GM19455 (cell line): Measurements from ENCODE around the gene BCL2.

Experiments
- ATAC-seq: cut with Tn5 transposase; IDR thresholded peaks from one replicate; pipeline ENCODE4 v1.9.1; 2021; ENCODE audit not compliant: unreplicated experiment

The BCL2 gene

DNA sequence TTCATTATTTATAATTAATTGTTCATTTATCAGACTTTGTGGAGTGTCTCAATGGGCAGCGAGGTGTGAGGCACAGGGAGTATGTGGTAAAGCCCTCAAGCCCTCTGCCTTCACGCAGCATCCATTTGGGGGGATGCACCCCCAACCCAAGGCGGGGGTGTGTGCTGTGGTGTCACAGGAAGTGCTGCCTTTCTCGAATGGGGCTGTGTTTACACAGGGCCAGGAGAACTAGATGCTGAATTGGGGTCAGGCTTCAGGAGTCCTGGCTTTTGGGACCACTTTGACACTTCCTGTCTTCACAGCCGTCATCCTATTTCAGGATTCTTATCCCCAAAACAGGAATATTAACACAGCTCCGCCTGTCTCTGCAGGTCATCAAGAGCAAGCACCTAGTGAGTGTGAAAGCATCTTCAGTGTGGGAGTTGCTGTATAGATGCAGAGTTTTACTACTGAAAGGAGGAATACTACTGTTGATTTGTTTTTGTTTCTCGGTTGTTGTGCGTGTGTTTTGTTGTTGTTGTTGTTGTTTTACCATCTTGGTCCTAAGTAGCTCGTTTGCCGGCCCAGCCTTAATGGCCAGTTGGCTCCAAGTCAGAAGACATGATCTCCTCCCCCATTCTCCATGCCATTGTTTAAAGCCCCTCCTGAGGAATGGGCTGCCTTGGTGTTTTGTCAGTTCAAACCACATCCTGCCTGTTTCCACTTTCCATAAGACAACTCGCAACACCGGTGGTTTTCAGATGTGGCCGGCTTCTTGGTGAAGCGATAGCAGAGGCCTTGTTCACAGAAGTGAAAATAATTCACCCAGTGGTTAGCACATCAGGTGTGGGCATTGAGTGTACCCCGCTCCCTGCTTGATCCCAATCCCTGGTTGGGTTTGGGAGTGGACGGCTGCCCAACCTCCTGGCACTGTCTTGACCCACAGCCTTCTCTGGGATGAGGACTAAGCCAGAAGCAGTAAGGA is 221.3 kb downstream of the BCL2 start:
- peak; percentile 79 for ATAC-seq

DNA sequence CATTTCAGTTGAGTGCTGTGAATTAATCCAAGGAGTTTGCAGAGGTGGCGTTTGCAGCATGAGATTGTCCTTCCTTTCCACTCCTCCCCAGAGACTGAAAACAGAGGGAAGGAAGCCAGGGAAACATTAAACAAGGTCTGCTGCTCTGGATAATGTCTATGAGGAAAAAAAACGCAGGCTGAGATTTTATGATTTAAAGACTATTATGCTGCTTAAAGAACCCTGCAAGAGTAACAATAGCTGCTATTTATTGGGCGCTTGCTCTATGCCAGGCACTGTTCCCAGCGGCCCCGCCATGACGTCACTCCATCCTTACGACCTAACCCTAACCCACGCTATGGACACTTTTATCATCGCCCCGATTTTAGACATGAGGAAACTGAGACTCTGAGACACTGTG is 222.4 kb downstream of the BCL2 start:
- ATAC-seq: no peak

DNA sequence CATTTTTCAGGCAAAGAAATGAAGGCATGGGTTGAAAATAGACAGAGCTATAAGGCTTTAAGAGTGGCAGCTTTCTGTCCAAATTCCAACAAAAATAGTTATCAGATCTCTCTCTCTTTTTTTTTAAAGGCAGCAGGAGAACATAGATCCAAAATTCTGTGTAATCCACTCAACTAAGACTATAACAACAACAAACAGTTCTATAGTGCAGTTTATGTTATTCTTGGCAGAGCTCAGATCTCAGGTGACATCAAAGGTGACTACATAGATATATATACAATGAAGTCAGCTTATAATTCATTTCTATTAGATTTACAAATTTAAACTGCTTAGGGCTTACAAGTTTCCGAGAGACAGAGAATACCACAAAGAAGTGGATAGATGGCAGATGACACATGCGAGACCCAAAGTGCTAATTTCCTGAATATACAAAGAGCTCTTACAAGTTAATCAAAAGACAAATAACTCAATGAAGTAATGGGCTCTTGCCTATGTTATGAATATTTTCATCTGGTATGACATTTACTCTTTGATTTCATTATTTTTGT is 223.2 kb downstream of the BCL2 start:
- ATAC-seq: no peak

DNA sequence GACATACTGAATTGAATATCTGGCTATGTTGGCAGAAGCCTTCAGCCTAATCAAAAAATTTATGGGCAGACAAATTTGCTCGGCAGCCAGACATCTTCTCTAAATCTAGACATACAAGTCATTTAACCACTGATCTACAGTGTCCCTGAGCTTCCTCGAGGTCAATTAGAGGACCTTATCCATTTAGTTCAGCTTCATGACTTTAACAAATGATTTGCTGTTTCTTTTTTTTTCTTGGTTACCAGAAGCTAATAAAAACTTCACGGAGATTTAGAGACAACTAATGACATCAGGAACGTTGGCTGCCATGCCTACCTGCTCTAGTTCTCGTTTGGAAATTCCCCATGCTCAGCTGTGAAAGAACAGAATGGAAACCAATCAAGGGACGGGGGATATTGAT is 223.8 kb downstream of the BCL2 start:
- ATAC-seq: no peak

DNA sequence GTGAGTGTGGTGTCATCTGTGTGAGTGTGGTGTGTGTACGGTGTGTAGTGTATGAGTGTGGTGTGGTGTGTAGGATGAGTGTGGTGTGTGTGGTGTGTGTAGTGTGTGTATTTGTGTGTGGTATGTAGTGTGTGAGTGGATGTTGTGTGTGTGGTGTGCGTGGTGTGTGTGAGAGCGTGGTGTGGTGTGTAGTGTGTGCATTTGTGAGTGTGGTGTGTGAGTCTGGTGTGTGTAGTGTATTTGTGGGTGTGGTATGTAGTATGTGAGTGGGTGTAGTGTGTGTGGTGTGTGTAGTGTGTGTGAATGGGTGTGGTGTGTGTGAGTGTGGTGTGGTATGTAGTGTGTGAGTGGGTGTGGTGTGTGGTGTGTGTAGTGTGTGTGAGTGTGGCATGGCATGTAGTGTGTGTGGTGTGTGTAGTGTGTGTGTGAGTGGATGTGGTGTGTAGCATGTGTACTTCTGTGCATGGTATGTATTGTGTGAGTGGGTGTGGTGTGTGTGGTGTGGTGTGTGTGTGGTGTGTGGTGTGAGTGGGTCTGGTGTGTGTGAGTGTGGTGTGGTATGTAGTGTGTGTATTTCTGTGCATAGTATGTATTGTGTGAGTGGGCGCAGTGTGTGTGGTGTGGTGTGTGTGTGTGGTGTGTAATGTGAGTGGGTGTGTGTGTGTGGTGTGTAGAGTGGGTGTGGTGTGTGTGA is 227.8 kb downstream of the BCL2 start:
- no peak for ATAC-seq

DNA sequence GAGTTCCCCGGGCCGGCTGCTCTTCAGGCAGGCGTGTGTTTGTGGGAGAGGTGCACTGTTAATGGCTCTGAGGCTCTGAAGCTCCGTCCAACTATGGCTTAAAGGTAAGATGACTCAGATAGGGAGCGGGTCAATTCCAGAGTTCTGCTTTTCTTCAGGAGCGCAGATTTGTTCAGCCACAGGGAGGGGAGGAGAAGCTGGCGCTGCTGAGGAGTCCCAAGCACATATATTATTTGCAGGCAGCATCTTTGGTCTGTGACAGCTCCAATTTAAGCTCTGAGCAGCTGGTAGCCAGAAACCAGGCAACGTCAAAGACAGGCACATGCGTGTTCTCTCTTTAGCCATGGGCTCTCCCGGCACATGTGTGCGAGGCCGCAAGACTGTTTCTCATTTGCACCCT is 229.2 kb downstream of the BCL2 start:
- no peak for ATAC-seq

DNA sequence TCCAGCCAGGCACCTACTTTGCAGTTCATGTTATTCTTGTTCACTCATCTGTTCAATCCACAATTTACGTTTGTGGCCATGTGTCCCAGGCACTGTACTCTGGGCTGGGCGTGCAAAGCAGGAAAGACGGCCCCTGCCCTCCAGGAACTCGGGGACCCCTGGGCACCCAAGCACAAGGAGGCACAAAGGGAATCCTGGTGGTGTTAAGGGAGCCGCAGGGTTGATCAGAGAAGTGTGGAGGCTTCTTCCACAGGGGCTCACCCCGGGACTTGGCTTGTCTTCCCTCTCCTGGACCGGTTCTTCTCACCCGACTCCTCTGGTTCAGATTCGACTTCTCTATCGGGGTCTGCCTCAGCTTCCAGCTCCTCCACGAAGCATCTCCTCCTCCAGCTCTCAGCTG is 230.5 kb downstream of the BCL2 start:
- no peak for ATAC-seq

DNA sequence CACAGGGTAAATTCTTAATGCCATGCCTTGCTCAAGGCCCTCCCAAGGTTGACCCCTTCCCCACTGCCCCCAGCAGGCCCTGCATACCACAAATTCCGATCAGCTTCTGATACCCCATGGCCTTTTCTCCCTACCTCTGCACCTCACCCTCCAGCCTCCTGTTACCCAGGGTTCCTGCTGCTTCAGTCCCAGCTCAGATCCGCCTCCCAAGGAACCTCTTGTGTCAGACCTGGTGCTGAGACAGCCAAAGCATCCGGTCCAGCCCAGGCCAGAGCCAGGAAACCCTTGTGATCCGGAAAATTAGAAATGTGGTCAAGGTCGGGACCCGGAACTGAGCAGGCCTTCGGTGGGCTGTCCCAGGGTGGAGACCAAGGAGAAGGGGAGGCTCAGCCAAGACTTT is 231.3 kb downstream of the BCL2 start:
- no peak for ATAC-seq

DNA sequence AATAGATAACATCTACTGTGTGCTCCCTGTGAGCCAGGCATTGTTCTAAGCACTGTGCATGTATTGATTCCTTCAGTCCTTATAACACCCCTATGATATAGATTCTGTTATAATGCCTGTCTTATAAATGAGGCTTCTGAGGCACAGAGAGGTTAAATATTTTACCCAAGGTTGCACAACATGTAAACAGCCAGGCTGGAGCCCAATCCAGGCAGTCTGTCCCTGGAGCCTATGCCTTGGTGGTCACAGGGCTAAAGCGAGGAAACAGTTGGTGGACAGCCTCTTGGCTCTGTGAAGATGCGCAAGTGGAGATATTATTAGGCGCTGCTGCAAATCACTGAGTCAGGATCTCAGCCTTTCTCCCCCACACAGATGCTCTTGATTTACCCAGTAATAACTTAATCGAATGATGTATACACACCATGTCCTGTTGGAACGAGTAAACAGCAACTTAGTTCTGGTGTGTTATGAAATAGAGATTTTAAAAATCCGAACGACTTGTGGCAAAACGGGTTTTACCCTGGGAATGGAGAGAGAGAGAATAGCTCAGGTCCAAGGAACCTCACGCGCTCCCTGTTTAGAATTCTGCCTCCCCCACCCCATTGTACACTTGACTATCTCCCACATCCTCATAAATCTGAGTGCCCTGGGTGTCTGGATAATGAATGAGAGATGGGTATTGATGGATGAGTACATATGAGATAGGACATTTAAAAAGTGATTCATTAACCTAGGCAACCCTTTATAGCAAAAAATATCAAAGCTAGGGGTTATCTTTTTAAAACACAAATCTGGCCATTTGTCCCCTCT is 231.9 kb downstream of the BCL2 start:
- ATAC-seq: no peak

DNA sequence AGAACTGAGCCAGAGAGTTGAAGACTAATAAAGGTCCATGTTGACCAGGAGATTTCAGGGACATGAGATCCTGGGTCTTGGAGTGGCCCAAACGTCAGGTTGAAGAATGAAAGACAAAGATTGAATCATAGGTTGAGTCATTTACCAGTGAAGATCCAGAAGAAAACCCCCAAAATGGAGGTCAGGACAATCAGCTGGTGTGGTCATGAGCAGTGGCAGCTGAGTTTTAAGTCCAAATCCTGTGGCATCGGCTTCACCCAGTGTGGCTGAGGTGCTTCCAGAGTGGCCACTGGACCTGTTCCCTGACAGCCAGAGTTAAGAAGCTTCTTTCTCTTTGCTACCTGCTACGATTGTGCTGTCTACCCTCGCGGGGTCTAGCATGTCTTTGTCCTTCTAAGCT is 234.0 kb downstream of the BCL2 start:
- no peak for ATAC-seq

DNA sequence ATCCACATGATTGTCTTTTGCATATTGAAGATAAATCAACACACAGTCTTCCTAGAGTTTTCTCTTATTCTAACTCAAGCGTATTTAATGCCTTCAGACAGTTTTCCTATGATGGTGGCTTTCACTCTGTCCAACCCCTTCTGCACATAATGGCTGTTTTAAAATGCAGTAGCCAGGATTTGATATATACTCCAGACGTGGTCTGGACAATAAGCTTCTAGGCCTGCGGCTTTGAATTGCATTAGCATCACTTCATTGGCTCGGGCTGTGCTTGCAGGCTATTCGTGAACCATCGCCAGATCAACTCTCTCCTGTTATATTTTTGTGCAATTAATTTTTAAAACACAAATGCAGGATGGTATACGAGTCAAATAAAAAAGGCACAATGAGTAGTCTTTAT is 235.3 kb downstream of the BCL2 start:
- no peak for ATAC-seq

DNA sequence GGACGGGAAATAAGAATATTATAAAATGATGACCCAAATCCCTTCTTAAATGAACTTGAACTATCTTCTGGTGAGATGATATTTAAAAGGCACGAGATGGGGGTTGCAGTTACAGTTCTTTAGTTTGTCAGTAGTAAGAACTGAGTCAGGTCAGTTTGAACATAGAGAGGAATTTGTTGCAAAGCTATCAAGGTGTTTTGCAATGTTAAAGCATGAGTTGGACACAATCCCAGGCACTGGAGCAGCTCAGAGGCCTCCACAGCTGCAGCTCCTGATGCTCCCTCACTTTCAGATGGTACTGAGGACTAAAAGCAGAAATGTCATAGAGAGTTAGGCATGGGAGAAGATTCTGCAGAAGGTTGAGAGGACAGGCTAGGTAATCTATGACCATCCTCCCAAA is 236.0 kb downstream of the BCL2 start:
- ATAC-seq: no peak

DNA sequence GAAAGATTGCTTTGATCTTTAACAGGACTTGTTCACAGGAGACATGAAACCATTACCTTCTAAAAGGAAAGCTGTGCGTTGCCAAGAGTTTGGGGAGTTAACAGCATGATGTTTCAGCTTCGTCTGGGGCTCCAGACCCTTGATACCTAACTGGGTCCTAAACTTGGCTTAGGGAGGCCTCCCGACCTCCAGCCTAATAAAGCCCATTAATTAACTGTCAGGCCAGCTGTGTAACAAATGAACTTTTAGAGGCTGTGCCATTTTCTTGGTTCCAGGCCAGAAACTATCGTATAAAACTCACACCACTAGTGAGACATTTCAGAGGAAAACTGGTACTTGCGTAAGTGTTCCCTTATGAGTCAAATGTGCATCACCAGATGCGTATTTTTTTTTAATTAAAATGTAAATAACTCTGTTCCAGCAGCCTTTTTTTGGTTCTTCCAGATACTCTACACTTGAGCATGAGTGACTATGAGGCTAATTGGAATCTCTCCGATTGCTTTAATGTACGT is 236.5 kb downstream of the BCL2 start:
- ATAC-seq: no peak

DNA sequence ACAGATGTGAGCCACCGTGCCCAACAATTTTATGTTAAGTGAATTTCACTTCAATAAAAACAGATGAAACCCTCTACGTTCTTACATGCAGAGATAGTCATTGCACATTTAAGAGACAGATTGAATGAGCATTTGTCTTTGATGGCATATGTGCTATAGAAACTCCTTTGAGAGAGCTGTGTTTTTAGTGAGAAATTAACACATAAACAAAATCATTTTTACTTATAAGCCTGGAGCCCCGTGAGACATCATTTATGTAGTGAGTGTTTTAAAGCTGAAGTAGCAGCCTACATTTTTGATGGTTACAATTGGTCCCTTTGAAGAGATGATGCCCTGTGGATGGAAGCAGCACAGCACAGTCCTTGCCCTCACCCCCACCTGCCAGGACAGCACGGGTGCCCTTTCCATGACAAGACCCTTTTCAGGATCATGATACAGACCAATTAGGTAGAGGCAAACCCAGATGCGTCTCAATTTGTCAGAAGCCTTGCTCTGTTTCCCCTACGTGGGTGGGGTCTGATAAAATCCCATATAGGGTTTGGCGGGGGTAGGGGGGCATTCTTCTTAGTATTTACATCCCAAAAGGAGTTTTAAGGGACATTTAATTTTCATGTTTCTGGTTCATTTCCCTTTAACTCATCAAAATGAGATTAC is 237.1 kb downstream of the BCL2 start:
- no peak for ATAC-seq

DNA sequence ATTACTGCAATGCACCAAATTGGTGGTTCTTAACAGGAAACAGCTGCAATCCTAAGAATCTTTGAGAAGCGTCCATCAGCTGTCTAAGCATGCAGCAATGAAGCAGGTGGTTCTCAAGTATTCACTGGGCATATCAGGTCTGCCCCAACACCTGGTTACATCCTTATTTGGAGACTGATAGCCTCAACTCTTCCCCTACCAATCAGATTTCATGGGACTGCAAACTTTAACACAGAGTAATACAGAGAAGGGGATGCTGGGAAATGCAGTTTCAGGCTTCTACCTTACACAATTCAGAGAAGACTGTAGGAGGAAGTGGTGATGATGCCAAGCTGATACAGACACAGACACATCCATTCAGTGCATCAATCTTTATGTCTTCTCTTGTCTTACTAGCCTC is 240.5 kb downstream of the BCL2 start:
- ATAC-seq: no peak

DNA sequence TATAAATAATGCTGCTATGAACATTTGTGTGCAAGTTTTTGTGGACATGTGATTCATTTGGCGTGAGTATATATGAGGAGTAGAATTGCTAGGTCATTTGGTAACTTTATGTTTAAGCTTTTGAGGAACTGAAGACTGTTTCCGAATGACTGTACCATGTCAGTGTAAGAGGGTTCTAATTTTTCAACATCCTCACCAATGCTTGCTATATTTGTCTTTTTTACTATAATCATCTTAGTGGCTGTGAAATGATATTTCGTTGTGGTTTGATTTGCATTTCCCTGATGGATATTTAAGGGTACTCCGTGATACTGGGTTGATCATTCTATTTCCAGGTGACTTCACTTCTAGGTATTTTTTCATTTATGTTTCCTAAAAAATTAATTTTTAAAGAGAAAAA is 241.1 kb downstream of the BCL2 start:
- peak; percentile 89 for ATAC-seq

DNA sequence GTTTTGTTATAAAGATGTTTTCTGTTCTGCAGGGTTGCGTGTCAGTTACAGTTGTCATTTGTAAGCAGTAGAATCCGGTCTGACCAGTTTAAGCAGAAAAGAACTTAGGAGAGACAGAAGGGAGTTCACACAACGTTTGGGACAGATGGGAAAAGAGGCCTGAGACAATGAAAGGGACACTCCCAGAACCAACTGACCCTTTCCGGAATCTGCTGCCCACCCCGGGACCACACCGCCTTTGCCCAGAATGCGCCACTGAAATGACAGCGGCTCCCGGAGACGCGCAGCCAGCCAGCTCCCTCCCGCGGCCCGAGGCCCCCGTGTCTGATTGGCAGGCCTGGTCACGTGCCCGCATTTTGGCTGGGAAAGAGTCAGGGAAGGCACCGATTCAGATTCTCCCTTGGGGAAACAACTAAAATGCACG is 244.6 kb downstream of the BCL2 start:
- no peak for ATAC-seq

DNA sequence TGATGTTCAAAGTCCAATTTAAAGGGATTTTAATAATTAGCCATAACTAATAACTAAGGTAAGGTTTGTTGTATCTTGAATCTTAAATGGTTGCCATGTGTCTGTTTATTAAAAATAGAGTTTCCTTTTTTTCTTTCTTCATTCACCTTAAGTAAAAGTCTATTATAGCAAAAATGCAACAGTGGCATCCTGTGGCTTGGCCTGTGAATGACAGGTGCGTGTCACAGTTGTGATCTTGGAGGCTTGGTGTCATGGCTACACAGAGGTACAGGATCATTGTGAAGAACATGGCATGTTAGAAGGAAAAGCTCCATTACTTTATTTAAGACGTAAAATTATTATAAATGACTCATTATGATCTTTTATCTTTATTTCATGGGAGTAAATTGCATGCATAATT is 246.1 kb downstream of the BCL2 start:
- ATAC-seq: peak; percentile 44
